WERI-Rb-1 (cell line): ENCODE data around the gene NSD2.
A peak's percentile ranks its signal among the peaks of the same experiment; 100 is the strongest.
"Not testable (repeated sequence)": the region's sequence is repeated elsewhere in the genome, so short reads cannot be mapped to it uniquely, and the experiment has no call there.

Experiments used
- DNase-seq: peaks from one replicate; pipeline ENCODE4 v3.0.0-alpha.2; 2020
- H3K27ac ChIP-seq: fragments of 250-450 bp; sonication (Bioruptor Pico); 2 replicates; pipeline ENCODE4 v1.5.1; 2020; ENCODE audit warnings: mild to moderate bottlenecking, moderate library complexity
- H3K27me3 ChIP-seq: fragments of 250-450 bp; sonication (Bioruptor Pico); 2 replicates; pipeline ENCODE4 v1.5.1; 2021; ENCODE audit warnings: mild to moderate bottlenecking, low read depth, moderate library complexity; ENCODE audit not compliant: insufficient read depth, severe bottlenecking
- H3K36me3 ChIP-seq: fragments of 250-450 bp; sonication (Bioruptor Pico); 2 replicates; pipeline ENCODE4 v1.5.1; 2020; ENCODE audit warnings: mild to moderate bottlenecking, moderate library complexity
- H3K4me3 ChIP-seq: 2 replicates; pipeline ENCODE4 v1.5.1; 2011; ENCODE audit warnings: low read depth, mild to moderate bottlenecking, control low read depth, low read length
- H3K9me3 ChIP-seq: fragments of 250-450 bp; sonication (Bioruptor Pico); 2 replicates; pipeline ENCODE4 v1.5.1; 2021; ENCODE audit warnings: mild to moderate bottlenecking, moderate library complexity; ENCODE audit not compliant: severe bottlenecking
- TF ChIP-seq, protein P1 (sequence below): IDR thresholded peaks from 2 replicates; pipeline ENCODE4 v1.5.1; 2011; ENCODE audit warnings: low read depth, mild to moderate bottlenecking, control low read depth, inconsistent platforms, low read length

The NSD2 gene

DNA sequence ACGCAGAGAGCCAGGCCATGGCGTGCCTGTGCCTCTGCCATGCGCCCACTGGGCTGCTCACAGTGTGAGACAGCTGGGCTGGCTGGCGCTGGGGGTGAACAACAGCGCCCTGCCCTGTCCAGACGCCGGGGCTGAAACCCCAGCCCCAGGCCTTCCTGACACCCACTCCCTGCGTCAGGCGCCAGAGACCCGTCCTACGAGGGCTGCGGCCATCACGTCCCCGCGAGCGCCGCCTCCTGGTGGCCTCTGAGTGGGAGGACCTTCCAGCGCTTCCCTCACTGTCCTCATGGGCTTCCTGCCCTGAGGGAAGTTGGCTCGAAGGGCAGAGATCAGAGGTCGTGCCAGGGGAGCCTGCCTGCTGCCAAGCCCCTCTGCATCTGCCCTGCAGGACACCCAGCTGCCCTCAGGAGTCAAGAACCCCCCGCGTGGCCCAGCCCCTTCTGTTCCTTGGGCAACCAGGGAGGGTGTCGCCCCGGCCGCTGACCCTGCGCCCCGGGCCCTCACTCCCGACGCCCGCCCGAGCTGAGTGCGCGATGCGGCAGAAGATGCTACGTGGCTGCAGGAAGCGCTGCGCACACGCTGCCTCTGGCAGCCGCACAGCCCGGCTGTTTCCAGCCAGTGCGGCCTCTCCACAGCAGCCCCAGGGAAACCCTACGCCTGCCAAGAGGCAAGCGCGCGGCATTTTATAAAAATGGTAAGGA, 121.4 kb downstream of the NSD2 start:
- peaks cover 53% of the 10 kb centered on the region for H3K36me3 ChIP-seq
- TF ChIP-seq, protein P1, sequence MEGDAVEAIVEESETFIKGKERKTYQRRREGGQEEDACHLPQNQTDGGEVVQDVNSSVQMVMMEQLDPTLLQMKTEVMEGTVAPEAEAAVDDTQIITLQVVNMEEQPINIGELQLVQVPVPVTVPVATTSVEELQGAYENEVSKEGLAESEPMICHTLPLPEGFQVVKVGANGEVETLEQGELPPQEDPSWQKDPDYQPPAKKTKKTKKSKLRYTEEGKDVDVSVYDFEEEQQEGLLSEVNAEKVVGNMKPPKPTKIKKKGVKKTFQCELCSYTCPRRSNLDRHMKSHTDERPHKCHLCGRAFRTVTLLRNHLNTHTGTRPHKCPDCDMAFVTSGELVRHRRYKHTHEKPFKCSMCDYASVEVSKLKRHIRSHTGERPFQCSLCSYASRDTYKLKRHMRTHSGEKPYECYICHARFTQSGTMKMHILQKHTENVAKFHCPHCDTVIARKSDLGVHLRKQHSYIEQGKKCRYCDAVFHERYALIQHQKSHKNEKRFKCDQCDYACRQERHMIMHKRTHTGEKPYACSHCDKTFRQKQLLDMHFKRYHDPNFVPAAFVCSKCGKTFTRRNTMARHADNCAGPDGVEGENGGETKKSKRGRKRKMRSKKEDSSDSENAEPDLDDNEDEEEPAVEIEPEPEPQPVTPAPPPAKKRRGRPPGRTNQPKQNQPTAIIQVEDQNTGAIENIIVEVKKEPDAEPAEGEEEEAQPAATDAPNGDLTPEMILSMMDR = 0 out of 2 replicates have a peak, but pooled peaks have one; percentile 27
- no peak overlapping the region for H3K27ac ChIP-seq
- H3K27me3 ChIP-seq = no peaks in the 10 kb centered on the region
- no peak overlapping the region for H3K4me3 ChIP-seq
- DNase-seq = no peak
- H3K9me3 ChIP-seq = no peaks in the 10 kb centered on the region

DNA sequence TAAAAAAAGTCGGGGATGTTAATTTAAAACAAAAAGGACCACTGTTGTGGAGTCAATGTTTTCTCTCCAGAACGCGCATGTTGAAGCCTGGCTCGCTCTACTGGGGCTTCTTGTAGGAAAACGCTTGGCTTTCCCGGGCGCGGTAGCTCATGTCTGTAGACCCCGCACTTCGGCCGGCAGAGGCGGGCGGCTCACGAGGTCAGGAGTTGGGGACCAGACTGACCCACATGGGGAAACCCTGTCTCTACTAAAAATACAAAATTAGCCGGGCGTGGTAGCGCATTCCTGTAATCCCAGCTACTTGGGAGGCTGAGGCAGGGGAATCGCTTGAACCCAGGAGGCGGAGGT, 122.0 kb downstream of the NSD2 start:
- Histone ChIP-seq H3K27me3 (no peaks in the 10 kb centered on the region), H3K4me3 (no peak overlapping the region), H3K27ac (no peak overlapping the region), H3K9me3 (no peaks in the 10 kb centered on the region), H3K36me3 (peaks cover 52% of the 10 kb centered on the region)
- no peak for DNase-seq
- TF ChIP-seq, protein P1 = no peak

DNA sequence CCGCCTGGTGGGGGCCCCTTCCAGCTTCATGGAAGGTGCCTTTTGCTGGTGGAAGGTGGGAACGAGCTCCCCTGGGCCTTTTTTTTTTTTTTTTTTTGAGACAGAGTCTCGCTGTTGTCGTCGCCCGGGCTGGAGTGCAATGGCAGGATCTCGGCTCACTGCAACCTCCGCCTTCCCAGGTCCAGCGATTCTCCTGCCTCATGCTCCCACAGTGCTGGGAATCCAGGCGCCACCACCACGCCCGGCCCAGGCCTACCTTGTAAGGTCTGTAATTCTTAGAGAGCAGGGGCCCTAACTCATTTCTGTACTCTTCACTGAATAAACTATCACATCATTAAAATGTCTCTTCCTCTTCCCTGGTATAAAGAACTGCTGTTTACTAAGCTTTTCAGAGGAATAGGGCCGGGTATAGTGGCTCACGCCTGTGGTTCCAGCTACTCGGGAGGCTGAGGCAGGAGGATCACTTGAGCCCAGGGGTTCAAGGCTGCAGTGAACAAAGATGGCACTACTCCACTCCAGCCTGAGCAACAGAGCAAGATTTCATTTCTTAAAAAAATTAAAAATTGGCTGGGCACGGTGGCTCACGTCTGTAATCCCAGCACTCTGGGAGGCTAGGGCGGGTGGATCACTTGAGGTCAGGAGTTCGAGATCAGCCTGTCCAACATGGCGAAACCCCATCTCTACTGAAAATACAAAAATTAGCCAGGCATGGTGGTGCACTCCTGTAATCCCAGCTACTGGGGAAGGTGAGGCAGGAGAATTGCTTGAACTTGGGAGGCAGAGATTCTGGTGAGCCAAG, 122.7 kb downstream of the NSD2 start:
- not testable (repeated sequence) for H3K4me3 ChIP-seq, DNase-seq, H3K27ac ChIP-seq, H3K9me3 ChIP-seq, H3K27me3 ChIP-seq
- peaks cover 46% of the 10 kb centered on the region for H3K36me3 ChIP-seq

DNA sequence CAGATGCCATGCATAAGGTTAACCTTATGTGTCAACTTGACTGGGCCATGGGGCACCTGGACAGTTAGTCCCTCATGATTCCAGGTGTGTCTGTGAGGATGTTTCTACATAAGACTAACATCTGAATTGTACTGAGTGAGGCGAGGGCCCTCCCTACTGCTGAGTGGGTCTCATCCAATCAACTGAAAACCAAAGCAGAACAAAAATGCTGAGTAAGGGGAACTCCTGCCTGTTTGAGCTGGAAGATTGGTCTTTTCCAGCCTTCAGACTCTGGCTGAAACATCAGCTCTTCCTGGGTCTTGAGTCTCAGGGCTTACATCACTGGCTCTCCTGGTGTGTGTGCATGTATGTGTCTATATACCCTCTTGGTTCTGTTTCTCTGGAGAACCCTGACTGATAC, 123.7 kb downstream of the NSD2 start:
- H3K36me3 ChIP-seq = peaks cover 42% of the 10 kb centered on the region
- no peak for DNase-seq
- TF ChIP-seq, protein P1 = no peak

DNA sequence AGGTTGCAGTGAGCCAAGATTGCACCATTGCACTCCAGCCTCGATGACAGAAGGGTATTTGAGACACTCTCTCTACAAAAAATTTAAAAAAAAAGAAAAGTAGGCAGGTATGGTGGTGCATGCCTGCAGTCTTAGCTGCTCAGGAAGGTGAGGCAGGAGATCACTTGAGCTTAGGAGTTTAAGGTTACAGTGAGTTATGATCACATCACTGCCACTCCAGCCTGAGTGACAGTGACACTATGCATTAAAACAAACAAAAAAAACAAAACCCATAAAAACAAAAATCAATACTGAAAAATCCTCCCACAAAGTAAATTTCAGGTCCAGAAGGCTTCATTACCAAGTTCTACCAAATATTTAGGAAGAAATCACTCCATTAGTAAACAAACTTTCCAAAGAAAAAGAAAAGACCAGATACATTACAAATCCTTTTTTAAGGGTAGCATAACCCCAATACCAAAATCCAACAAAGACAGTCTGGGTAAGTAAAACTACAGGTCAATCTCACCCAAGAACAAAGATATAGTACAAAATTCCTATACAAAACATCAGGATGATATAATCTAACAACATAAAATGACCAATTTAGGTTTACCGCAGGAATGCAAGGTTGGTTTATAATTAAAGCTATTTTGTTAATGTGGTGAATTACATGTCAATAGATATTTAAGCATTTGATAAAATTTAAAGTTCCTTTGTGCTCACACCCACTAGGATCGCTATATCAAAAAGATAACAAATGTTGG, 125.8 kb downstream of the NSD2 start:
- Histone ChIP-seq H3K4me3 (no peak overlapping the region), H3K27me3 (no peaks in the 10 kb centered on the region), H3K27ac (no peak overlapping the region), H3K9me3 (no peaks in the 10 kb centered on the region), H3K36me3 (peaks cover 31% of the 10 kb centered on the region)
- no peak for DNase-seq
- TF ChIP-seq, protein P1 = no peak

More for the DNA sequence above, 123.7 kb downstream of the NSD2 start:
- H3K27ac ChIP-seq = no peak overlapping the region
- H3K4me3 ChIP-seq = no peak overlapping the region
- H3K9me3 ChIP-seq = no peaks in the 10 kb centered on the region
- H3K27me3 ChIP-seq = no peaks in the 10 kb centered on the region

DNA sequence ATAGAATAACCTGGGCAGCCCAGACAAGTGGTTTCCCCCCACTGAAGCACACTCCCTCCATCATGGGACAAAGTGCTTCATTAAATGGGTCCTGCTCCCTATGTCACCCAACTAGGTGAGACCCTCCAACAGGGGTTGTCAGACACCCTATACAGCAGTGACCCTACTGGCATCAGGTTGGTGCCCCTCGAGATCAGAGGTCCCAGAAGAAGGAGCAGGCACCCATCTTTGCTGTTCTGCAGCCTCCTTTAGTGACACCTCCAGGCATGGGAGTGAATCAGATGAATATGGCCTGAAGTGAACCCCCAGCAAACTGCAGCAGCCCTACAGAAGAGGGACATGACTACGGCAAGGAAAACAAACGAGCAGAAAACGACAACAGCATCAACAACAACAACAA, 126.5 kb downstream of the NSD2 start:
- Histone ChIP-seq H3K27ac (no peak overlapping the region), H3K4me3 (no peak overlapping the region), H3K36me3 (peaks cover 33% of the 10 kb centered on the region), H3K9me3 (no peaks in the 10 kb centered on the region), H3K27me3 (no peaks in the 10 kb centered on the region)
- TF ChIP-seq, protein P1 = no peak
- DNase-seq = no peak
